ENCODE results near the gene CSNK1G3.

Gene CSNK1G3

DNA sequence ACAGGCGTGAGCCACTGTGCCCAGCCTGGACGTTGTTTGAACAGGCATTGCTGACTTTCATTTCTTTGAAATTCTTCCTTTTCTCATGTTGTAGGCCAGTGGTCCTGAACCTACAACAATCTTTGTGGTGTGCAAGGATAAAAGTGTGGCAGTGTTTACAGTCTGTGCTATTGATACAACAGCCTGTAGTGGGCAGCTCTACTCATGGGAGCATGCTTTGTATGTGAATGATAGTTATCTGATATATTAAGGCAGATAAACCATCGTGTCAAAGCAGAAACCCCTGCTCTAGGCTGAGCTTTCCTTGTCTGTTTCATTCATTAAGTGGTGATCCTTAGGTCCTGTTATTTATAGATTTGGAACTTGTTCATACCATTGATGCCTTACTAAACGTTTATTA, 42.6 kb downstream of the CSNK1G3 start:
- FAIRE-seq (peak; percentile 80), DNase-seq (ENCODE audit: insufficient read length, low spot score) (no peak)

- DNase-seq (ENCODE audit: insufficient read length, low spot score), result no peak
- no peak for FAIRE-seq
Observed at GRCh38 chr5:123557907-123558306, 45.9 kb downstream of the CSNK1G3 start.

GRCh38 chr5:123558762-123559433, 46.9 kb downstream of the CSNK1G3 start:
- FAIRE-seq, result peak; percentile 11

GRCh38 chr5:123559434-123559775, 47.4 kb downstream of the CSNK1G3 start:
- FAIRE-seq (peak; percentile 11), DNase-seq (ENCODE audit: insufficient read length, low spot score) (no peak)

More at GRCh38 chr5:123558762-123559433, 46.9 kb downstream of the CSNK1G3 start:
- DNase-seq (ENCODE audit: insufficient read length, low spot score), result no peak

DNA sequence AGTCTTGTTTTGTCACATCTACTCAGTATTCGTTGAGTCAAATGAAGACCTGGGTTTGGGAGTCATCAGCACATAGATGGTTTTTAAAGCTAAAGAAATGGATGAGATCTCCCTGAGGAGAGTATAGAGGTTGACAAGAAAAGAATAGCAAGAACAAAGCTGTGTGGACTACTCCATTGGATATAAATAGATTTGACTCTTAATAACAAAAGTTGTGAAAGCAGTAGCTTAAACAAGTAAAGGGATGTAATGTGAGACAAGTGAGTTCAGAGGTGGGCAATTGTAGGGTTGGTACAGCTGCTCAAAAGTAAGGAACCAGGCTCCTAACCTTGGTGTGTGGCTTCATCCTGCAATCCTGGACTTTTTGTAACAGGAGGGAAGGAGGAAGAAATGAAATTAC, 49.3 kb downstream of the CSNK1G3 start:
- DNase-seq (ENCODE audit: insufficient read length, low spot score) (no peak), FAIRE-seq (no peak)

DNA sequence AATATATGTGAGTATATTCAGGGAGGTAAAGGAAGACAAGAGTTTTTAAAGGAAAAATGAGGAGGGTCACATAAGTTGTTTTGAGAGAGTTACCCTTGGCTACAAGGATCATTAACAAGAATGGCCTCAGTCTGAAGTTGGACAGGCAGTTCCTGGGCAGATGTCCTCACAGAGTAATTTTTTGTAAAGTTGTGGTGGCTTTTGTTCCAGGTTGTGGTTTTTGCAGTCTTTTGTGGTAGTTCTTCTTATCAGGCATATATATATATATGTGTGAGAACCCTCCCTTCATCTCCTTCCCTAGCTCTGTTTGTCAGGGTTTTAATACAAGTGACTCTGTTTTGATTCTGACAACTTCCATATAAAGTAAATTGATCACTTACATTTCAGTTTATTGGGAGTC, 60.0 kb downstream of the CSNK1G3 start:
- no peak for DNase-seq (ENCODE audit: insufficient read length, low spot score)
- peak; percentile 14 for FAIRE-seq

DNA sequence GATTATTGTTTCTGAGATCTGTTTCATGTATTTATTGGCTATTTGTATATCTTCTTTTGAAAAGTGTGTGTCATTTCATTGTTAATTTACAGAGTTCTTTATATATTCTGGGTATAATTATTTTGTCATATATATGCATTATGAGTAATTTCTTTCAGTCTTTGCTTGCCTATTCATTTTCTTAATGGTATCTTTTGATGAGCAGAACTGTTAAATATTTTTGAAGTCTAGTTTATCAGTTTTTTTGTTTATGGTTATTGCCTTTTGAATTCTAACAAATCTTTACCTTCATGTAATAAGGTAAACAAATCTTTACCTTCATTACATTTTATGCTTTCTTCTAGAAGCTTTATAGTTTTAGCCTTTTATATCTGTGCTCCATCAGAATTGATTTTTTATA, 66.4 kb downstream of the CSNK1G3 start:
- DNase-seq (ENCODE audit: insufficient read length, low spot score), result no peak
- peak; percentile 64 for FAIRE-seq

- DNase-seq (ENCODE audit: insufficient read length, low spot score) (no peak), FAIRE-seq (peak; percentile 31)
Observed at GRCh38 chr5:123579410-123579809, 67.4 kb downstream of the CSNK1G3 start.

GRCh38 chr5:123582550-123583285, 70.7 kb downstream of the CSNK1G3 start:
- DNase-seq (ENCODE audit: insufficient read length, low spot score) (no peak), FAIRE-seq (no peak)

GRCh38 chr5:123585871-123586270, 73.9 kb downstream of the CSNK1G3 start:
- peak; percentile 73 for FAIRE-seq

DNA sequence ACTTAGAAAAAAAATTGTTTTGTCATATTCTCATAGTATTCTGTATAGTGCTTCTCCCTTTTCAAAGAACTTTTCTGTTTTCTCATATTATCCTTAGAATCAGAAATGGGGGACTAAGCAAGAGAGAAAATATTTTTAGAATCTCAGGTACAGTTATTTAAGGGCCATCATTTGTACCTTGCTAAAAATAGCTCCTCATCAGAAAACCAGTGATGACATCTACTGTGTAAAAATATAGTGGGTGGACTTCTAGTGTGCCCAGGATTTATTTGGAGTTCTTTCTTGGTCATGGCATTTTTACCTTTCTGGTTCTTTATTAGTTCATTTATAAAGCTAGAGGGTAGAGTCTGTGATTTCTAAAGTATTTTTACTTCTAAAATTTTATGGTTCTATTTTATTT, 82.5 kb downstream of the CSNK1G3 start:
- DNase-seq (ENCODE audit: insufficient read length, low spot score) (no peak), FAIRE-seq (no peak)

More at GRCh38 chr5:123585871-123586270, 73.9 kb downstream of the CSNK1G3 start:
- DNase-seq (ENCODE audit: insufficient read length, low spot score), result no peak

DNA sequence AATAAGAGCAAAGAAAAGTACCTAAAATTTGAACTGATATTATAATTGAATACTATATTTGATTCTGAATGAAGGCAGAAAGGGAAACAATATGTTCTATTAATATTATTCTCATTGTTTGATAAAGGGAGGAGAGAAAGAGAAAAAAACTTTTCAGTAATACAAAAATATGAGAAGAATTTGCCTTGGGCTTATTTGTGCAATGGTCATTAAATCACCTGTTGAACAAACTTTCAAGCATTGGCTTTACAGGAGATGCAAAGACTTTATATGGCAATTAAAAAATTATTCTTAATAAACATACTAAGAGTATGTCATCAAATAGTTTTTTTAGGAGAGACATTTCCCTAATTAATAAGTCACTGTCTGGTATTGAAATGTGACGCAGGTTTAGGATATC, 85.0 kb downstream of the CSNK1G3 start:
- no peak for FAIRE-seq
- DNase-seq (ENCODE audit: insufficient read length, low spot score), result no peak

GRCh38 chr5:123598028-123598689, 86.2 kb downstream of the CSNK1G3 start:
- peak; percentile 52 for FAIRE-seq
- no peak for DNase-seq (ENCODE audit: insufficient read length, low spot score)

DNA sequence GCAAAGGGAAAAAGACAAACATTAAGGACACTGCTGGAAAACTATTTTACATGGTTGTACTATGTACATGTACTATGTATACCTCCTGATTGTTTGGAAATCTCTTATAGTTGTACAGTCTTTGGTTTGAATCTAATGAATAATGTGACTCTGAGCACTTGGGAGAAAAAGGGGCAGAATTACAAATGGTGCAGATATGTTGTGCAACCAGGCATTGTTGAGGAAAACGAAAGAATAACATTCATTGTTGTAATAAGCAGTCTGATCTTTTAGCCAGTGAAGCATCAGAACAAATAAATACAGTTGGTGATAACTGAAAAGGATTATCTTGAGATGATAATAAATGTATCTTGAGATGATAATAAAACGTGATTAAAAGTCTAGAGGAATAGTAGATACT, 87.2 kb downstream of the CSNK1G3 start:
- no peak for DNase-seq (ENCODE audit: insufficient read length, low spot score)
- no peak for FAIRE-seq

GRCh38 chr5:123601610-123602009, 89.6 kb downstream of the CSNK1G3 start:
- FAIRE-seq, result no peak
- no peak for DNase-seq (ENCODE audit: insufficient read length, low spot score)

DNA sequence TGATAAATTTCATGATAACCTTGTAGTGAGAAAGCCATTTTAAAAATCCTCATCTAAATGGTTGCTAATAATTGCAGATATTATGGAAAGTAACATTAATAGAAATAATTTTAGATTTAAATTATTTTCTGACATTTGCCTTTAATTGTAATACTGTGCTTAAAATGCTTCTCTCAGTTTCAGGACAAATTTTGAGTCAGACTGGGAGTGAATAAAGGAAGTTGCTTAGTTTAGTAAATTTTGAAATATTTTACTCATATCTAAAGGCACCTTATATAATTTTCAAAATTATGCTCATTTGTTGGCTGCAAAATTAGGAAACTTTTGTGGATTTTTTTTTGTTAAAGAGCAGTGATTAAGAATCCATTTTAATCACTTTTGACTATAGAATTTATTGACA, 93.8 kb downstream of the CSNK1G3 start:
- FAIRE-seq (no peak), DNase-seq (ENCODE audit: insufficient read length, low spot score) (no peak)

DNA sequence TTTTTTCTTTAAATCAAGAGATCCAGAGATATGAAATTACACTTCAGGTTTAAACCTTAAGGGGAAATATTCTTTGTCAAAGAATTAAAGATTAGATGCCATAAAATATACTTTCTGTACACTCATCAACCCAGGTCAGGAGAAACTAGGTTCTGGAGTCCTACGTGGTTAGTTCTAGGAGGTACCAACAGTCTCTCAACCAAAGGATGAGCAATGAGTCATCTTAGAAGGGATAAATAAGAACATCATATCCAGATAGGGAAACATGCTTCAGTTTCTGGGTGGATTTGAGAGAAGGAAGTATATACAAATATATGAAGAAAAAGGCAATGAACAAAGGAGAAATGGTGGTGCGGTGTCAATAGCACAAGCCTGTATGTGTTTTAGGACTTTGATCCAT, 98.2 kb downstream of the CSNK1G3 start:
- FAIRE-seq (no peak), DNase-seq (ENCODE audit: insufficient read length, low spot score) (no peak)

DNA sequence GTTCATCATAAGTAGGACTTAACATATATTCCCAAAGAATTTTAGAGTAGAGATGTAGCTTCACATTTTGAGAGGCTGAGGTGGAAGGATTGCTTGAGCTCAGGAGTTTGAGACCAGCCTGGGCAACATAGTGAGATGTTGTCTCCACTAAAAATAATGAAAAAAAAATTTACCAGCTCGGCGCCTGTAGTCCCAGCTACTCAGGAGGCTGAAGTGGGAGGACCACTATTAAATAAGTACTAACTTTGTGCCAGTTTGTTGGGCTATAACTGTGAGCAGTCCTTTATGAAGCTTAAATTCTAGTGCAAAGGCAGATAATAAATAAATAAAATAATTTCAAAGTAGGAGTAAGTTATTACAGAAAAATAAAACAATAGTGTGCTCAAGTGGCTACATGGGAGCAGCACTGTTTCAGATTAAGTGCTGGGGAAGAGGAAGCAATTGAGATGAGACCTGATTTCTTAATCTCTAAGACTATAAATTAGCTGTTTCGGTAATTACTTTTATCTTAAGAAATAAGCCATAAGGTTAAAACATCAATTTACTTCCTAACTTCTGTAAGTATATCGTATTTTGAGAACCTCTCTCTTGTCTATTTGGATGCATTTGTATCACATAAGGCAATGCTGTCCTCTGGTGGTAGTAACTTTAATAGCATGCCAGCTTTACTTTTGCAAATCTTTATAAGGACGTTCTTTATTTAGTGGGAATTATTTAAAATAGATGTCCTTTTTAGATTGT, 98.9 kb downstream of the CSNK1G3 start:
- FAIRE-seq (peak; percentile 94), DNase-seq (ENCODE audit: insufficient read length, low spot score) (peak; percentile 3)

DNA sequence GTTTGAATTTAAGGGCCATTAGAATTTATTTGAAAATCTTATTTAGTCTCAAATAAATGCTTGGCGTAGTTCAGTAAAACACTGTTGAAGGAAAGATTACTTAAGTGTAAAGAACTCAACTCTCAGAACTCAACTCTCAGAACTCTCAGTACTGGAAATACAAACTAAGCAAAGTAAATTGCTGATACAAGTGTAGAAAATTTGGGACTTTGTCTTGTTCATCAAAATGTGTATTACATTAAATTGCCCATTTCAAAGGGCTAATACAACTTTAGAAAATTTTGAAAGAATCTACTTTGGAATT, 99.4 kb downstream of the CSNK1G3 start:
- no peak for DNase-seq (ENCODE audit: insufficient read length, low spot score)
- no peak for FAIRE-seq

- DNase-seq (ENCODE audit: insufficient read length, low spot score) (no peak), FAIRE-seq (no peak)
Observed at GRCh38 chr5:123617561-123617960, 105.6 kb downstream of the CSNK1G3 start.

DNA sequence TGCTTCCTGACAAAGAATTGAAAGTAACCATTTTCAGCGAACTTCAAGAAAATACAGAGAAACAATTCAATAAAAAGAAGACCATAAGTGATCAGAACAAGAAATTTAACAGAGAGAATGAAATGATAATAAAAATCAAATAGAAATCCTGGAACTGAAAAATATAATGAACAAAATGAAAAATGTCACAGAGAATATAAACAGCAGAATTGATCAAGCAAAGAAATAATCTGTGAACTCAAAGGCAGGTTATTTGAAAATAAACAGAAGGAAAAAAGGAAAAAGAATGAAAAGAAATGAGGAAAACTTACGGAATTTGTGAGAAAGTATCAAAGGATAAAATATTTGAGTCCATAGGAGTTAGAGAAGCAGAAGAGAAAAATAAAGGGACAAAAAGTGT, 114.1 kb downstream of the CSNK1G3 start:
- no peak for FAIRE-seq
- DNase-seq (ENCODE audit: insufficient read length, low spot score), result no peak
